Parathyroid adenoma (tissue), 2 donors: ENCODE measurements around the gene TJP1.

Source experiments
- H2AFZ ChIP-seq: fragments of 300-600 bp; sonication (generic); one replicate; pipeline ENCODE4 v1.7.0; 2017; ENCODE audit warnings: antibody characterized with exemption, mild to moderate bottlenecking
- H3K27ac ChIP-seq: fragments of 300-600 bp; sonication (generic); one replicate; pipeline ENCODE4 v1.7.0; 2017
- H3K27me3 ChIP-seq: fragments of 300-600 bp; sonication (generic); one replicate; pipeline ENCODE4 v1.7.0; 2017; ENCODE audit warnings: low read length; ENCODE audit not compliant: control insufficient read depth, insufficient read depth
- H3K36me3 ChIP-seq: fragments of 300-600 bp; sonication (generic); one replicate; pipeline ENCODE4 v1.7.0; 2017; ENCODE audit warnings: low read length; ENCODE audit not compliant: control insufficient read depth, insufficient read depth
- H3K4me1 ChIP-seq: fragments of 300-600 bp; sonication (generic); one replicate; pipeline ENCODE4 v1.7.0; 2017; ENCODE audit warnings: control low read depth
- H3K4me2 ChIP-seq: fragments of 300-600 bp; sonication (generic); one replicate; pipeline ENCODE4 v1.7.0; 2017; ENCODE audit warnings: low read length
- H3K4me3 ChIP-seq: fragments of 300-600 bp; sonication (generic); one replicate; pipeline ENCODE4 v1.7.0; 2017; ENCODE audit warnings: low read depth, low read length
- H3K79me2 ChIP-seq: fragments of 300-600 bp; sonication (generic); one replicate; pipeline ENCODE4 v1.7.0; 2017; ENCODE audit warnings: control low read depth
- H3K9ac ChIP-seq: fragments of 300-600 bp; sonication (generic); one replicate; pipeline ENCODE4 v1.7.0; 2017; ENCODE audit warnings: mild to moderate bottlenecking
- H3K9me3 ChIP-seq: fragments of 300-600 bp; sonication (generic); one replicate; pipeline ENCODE4 v1.7.0; 2017; ENCODE audit warnings: low read length; ENCODE audit not compliant: control insufficient read depth
- CTCF ChIP-seq: fragments of 300-600 bp; sonication (generic); IDR thresholded peaks from one replicate; pipeline ENCODE4 v1.7.0; 2017; ENCODE audit warnings: antibody characterized with exemption, mild to moderate bottlenecking
- donor health status: primary hyperparathyroidism.

Gene TJP1

DNA sequence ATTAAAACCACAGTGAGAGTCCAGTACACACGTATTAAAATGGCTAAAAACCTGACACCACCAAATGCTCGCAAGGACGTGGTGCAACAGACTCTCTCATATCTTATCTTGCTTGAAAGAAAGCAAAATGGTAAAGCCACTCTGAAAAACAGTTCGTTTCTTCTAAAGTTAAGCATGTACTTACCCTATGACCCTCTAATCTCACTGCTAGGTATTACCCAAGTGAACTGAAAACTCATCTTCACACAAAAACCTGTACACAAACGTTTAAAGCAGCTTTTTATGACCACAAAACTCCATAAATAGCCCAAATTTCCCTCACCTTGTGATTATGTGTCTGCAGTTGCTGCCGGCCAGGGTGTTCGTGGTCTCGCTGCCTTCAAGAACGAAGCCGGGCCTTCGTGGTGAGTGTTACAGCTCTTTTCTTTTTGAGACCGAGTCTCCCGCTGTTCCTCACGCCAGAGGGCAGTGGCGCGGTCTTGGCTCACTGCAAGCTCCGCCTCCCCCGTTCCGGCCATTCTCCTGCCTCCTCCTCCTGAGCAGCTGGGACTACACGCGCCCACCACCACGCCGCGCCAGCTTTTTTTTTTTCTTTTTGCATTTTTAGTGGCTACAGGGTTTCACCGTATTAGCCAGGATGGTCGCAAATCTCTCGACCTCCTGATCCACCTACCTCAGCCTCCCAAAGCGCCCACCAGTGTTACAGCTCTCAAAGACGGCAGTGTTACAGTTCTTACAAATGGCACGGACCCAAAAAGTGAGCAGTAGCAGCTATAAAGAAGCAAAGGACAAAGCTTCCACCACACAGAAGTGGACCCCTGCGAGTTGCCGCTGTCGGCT is 165.4 kb downstream of the TJP1 start:
- Histone ChIP-seq H3K27me3 (no peaks in the 10 kb centered on the region), H3K36me3 (no peaks in the 10 kb centered on the region), H3K4me3 (no peak overlapping the region), H3K79me2 (no peaks in the 10 kb centered on the region), H3K4me1 (peaks cover 3% of the 10 kb centered on the region), H3K9me3 (no peaks in the 10 kb centered on the region), H3K27ac (no peak overlapping the region), H3K4me2 (no peak overlapping the region), H2AFZ (no peak overlapping the region), H3K9ac (no peak overlapping the region)
- TF ChIP-seq CTCF: no peak

DNA sequence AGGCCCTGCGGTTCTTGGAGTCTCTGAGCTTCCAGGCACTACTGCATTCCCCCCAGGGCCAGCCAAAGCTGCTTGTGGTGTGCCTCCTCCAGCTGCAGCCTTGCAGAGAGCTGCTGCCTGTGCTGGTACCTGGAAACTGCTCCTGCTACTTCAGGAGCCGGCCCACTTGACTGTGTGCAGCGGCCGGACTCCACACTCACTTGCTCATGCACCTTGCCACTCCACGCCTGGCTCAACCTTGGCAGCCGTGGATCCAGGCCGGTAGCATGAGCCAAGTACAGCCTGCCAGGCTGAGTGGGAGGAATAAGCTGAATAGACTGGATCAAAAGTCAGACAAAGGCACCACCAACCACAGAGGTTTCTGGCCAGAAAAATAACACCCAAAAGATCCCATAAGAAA is 169.7 kb downstream of the TJP1 start:
- no peaks in the 10 kb centered on the region for H3K9me3 ChIP-seq
- H3K36me3 ChIP-seq: no peaks in the 10 kb centered on the region
- H3K27me3 ChIP-seq: no peaks in the 10 kb centered on the region
- no peak overlapping the region for H3K9ac ChIP-seq
- H3K79me2 ChIP-seq: no peaks in the 10 kb centered on the region
- no peak overlapping the region for H3K4me2 ChIP-seq
- peaks cover 3% of the 10 kb centered on the region for H3K4me1 ChIP-seq
- H3K4me3 ChIP-seq: no peak overlapping the region
- TF ChIP-seq CTCF: no peak
- H3K27ac ChIP-seq: no peak overlapping the region
- H2AFZ ChIP-seq: no peak overlapping the region

DNA sequence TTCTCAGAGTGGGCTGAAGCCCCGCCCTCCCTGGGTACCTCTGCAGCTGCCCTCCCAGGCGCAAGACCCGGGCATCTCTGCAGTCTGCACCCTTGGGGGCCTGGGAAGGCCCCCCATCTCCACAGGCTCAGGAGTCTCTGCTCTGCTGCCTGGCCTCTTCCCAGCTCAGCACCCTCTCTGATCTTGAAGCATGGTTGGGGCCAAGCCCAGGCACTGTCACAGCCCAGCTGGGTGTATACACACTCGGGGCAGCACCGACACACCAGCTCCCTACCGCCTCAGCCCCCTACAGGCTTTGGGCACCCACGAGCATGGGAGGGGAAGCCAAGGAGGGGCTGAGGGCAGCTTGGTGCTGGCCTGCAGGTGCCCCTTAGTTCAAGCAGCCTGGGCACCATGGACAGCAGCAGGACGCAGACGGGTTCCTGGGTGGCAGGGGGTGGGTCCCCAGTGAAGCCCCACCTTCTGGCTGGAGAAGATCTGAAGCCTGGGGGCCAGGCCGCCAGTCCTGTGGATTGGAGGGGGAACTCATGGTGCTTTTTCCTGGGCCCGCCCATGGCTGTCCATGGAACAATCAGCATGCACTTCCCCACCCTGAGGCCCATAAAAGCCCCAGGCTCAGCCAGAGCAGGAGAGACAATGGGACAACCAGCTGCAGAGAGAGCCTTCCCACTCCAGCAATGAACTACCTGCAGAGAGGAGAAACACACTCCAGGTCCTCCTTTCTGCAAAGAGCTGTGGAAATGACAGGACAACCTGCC is 170.6 kb downstream of the TJP1 start:
- H3K9ac ChIP-seq: no peak overlapping the region
- no peak overlapping the region for H3K27ac ChIP-seq
- H3K79me2 ChIP-seq: no peaks in the 10 kb centered on the region
- no peak overlapping the region for H3K4me2 ChIP-seq
- H3K36me3 ChIP-seq: no peaks in the 10 kb centered on the region
- H2AFZ ChIP-seq: no peak overlapping the region
- no peaks in the 10 kb centered on the region for H3K9me3 ChIP-seq
- H3K4me3 ChIP-seq: no peak overlapping the region
- TF ChIP-seq CTCF: no peak
- no peaks in the 10 kb centered on the region for H3K27me3 ChIP-seq
- peaks cover 3% of the 10 kb centered on the region for H3K4me1 ChIP-seq
